Naive thymus-derived CD8-positive, alpha-beta T cell (primary cell): Measurements from ENCODE around the gene AGO3. TPM values are rescaled to one million over a fixed set of nuclear protein-coding genes. Genes with fewer than 3 reads are reported as not detected.

Experiments used
- polyA plus RNA-seq, 3 donors: library from polyadenylated mRNA; unstranded; fragments of 300-500 nt; fragmentation: Illumina TruSeq; gene quantifications; one replicate each; pipeline ENCODE4 v1.2.3, GENCODE V29; 2021
- total RNA-seq, 8 experiments: library from RNA in 2 of 8; stranded (reverse) in 2 of 8; gene quantifications; one replicate each; pipeline ENCODE4 v1.2.3 and lab custom pipeline; 2021 to 2026

Gene AGO3
- total and polyA plus RNA-seq, 5 experiments from 2014 or later: 5.7 to 40.8 (median 16.8) TPM

Other genes with a start within 250 kb of the AGO3 start
- gene C1orf216, start 212.2 kb upstream of the AGO3 start, total RNA-seq: 1 to 10 TPM; 4.6 to 4.7 TPM
- gene C1orf216, start 212.2 kb upstream of the AGO3 start, polyA plus RNA-seq: 1 to 10 TPM; 3.8 to 8.1 (median 6.0) TPM
- under 1 TPM; 0.16 to 0.49 TPM for gene CLSPN, start 161.1 kb upstream of the AGO3 start, total RNA-seq
- under 1 TPM in 2 of 3 donors, not detected in 1; 0.05 TPM for gene CLSPN, start 161.1 kb upstream of the AGO3 start, polyA plus RNA-seq
- 10 to 100 TPM; 12.1 to 12.8 TPM for gene AGO4, start 123.1 kb upstream of the AGO3 start, total RNA-seq
- gene AGO4, start 123.1 kb upstream of the AGO3 start, polyA plus RNA-seq: 1 to 10 TPM; 2.2 to 5.9 (median 2.7) TPM
- gene AGO1, start 47.9 kb upstream of the AGO3 start, total RNA-seq: 10 to 100 TPM; 27.7 to 28.3 TPM
- 1 to 10 TPM; 6.1 to 9.9 (median 7.9) TPM for gene AGO1, start 47.9 kb upstream of the AGO3 start, polyA plus RNA-seq
- gene TEKT2, start 153.0 kb downstream of the AGO3 start, total RNA-seq: not detected
- not detected for gene TEKT2, start 153.0 kb downstream of the AGO3 start, polyA plus RNA-seq
- 10 to 100 TPM; 28.3 to 30.4 TPM for gene ADPRS, start 157.8 kb downstream of the AGO3 start, total RNA-seq
- gene ADPRS, start 157.8 kb downstream of the AGO3 start, polyA plus RNA-seq: 10 to 100 TPM in 2 of 3 donors, 1 to 10 TPM in 1; 9.9 to 24.8 (median 11.5) TPM
- gene COL8A2, start 194.1 kb downstream of the AGO3 start, total RNA-seq: under 1 TPM; 0.22 to 0.31 TPM
- gene COL8A2, start 194.1 kb downstream of the AGO3 start, polyA plus RNA-seq: under 1 TPM; 0.07 to 0.22 (median 0.15) TPM
- gene TRAPPC3, start 218.4 kb downstream of the AGO3 start, total RNA-seq: 10 to 100 TPM; 44.6 to 53.7 TPM
- gene TRAPPC3, start 218.4 kb downstream of the AGO3 start, polyA plus RNA-seq: 100 to 1,000 TPM in 2 of 3 donors, 10 to 100 TPM in 1; 99.9 to 115 (median 110) TPM
- 100 to 1,000 TPM; 266 to 275 TPM for gene MAP7D1, start 225.1 kb downstream of the AGO3 start, total RNA-seq
- gene MAP7D1, start 225.1 kb downstream of the AGO3 start, polyA plus RNA-seq: 10 to 100 TPM; 13.3 to 67.1 (median 20.1) TPM